HG02885 (cell line): ENCODE measurements around the gene AGBL4.
"Not testable (repeated sequence)": the region's sequence is repeated elsewhere in the genome, so short reads cannot be mapped to it uniquely, and the experiment has no call there.

ENCODE experiments used
- ATAC-seq: cut with Tn5 transposase; IDR thresholded peaks from one replicate; pipeline ENCODE4 v1.9.1; 2021; ENCODE audit warnings: mild to moderate bottlenecking; ENCODE audit not compliant: unreplicated experiment, poor library complexity

Gene AGBL4

DNA sequence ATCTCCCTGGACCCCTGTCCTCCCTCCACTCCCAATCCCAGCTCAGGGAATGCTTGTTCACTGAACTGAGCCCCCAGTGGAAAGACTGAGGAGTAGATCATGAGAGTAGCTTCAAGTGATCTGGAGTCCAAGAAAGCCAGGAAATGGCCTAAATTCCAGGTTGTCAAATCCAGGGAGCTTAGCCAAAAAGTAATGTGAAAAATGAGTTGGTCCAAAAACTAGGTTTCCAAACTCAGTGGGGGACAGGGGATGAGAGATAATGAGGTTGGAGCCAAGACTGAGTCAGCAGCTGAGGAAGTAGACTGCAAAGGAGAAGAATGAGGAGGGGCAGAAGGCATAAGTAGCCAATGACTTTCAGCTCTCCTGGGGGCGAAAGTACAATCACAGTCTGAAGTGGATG is 963.0 kb downstream of the AGBL4 start:
- ATAC-seq: no peak

DNA sequence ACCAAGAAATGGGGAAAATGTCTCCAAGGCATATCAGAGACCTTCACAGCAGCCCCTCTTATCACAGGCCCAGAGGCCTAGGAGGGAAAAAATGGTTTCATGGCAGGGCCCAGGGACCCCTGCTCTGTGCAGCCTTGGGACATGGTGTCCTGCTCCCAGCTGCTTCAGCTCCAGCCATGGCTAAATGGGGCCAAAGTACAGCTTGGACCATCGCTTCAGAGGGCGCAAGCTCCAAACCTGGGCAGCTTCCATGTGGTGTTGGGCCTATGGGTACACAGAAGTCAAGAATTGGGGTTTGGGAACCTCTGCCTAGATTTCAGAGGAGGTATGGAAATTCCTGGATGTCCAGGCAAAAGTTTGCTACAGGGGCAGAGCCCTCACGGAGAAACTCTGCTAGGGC is 964.7 kb downstream of the AGBL4 start:
- no peak for ATAC-seq

DNA sequence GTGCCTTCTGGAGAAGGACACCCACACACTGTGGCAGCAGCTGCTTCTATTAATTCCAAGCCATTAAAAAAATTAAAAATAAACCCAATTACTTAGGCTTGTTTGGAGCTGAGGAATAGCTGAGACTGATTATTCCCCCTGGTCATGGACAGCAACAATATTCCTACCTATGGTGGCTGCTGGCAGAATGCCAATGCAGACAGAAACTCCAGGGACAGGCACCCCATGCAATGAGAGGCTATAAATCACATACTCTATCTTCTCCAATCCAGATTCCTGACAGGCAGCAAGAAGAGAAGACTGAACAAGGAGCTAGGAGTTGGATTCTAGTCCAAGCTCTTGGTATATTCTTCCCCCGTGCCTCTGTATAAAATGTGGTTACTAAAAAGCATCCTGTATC is 971.7 kb downstream of the AGBL4 start:
- ATAC-seq: no peak

DNA sequence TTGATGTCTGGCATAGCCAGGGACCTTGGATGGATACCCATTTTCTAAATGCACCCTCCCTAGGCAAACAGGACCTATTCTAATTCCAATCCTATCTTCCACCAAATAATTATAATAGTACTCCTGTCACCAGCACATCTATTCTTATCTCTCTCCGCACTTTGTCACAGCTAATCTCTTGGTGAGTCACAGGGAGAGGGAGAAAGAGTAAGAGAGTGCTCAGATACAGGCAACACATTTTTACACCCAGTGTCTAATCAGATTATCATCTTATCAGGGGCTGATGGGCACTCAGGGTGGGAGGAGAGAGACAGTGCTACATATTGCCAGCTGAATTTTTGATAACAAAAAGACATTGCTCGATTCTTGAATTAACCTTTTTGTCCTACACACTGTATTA is 972.1 kb downstream of the AGBL4 start:
- no peak for ATAC-seq

DNA sequence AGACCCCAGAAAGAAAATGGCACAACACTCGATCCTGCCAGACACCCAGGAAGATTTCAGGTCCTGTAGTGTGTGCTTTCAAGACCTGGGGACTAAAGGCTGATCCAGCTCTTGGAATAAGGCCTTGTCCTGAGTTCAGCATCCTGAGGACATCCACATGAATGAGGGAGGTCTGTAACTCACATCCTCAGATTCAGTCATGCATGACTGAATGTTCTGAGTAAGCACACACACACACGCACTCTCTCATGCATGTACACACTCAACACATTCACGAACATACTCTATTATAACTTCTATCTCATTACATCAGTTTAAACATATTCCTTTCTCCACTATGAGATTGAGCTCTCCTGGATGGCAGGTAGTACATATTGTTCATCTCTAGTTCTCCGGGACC is 973.7 kb downstream of the AGBL4 start:
- ATAC-seq: no peak

DNA sequence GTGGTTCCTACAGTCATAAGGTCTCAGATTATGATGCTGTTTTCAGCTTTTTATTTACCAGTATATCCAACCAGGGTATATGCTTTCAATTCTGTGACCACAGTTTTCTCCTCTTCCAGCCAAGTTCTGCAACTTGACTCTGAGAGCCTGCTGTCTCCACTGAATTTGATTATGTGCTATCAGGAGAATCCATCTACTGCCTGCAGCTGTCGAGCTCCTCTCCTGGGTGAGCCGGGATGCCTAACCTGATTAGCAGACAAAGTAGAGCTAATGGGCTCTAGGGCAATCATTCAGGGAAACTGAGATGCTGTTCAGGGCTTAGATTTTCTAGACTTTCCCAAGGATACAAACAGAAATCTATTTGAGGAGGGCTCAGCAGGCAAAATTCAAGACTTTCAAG is 975.6 kb downstream of the AGBL4 start:
- ATAC-seq: no peak

DNA sequence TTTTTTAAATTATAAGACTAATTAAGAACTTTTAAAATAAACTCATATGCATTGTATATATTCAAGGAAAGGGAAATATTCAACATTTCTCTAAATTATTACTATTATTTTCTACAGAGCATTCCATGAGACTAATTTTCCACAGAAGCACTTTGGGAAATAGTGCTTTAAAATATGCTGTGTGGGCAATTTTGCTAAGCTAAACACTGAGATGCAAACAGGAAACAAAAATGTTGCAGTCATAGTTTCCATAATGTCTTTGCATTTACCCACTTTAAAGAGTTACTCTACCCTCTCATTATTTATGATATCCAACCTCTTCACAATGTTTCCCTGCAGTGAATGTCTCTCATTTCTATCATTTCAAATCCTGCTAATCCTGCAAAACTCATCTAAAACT is 977.4 kb downstream of the AGBL4 start:
- ATAC-seq: no peak

DNA sequence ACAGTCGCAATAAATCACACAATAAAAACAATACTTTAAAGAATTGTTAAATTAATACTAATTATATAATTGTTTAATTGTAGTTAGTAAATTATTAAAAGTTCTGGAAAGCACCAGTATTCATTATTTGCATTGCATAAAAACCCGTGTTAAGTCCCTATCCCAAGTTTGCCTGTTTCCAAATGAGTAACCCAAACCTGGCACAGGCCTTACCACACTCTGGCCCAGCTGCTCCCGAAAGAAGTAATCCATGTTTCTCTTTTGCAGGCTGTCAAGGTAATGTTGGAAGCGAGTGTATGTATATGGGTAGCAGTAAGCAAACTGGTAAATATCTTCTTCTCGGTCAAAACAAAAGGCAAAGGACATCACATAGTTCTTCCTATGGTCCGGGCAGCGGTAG is 978.4 kb downstream of the AGBL4 start:
- ATAC-seq: no peak

DNA sequence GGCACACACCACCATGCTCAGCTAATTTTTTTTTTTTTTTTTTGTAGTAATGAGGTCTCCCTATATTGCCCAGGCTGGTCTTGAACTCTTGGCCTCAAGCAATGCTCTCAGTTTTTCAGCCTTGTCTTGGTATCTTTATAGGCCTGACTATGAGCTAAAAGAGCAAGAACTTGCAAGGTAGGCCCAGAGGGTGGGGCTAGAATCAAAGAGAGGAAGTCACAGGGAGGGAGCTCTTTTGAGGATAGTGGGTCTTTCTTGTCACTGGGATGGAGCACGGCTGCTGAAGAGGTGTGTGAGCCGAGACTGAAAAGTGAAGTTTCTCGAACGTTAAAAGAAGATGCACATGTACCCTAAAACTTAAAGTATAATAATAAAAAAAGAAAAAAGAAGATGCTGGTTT is 987.1 kb downstream of the AGBL4 start:
- no peak for ATAC-seq

DNA sequence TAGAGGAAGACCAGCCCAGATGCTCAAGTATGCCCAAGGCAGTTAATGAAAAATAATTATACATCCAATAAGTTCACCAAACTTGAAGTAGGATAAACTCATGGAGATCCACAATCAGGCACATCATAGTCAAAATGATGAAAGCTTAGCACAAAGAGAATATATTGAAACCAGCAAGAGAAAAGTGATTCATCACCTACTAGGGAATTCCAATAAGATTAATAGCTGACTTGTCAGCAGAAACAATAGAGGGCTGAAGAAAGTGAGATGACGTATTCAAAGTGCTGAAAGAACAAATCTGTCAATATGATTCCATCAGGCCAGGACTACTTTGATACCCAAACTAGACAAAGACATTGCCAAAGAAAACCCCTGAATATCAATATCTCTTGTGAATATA is 995.4 kb downstream of the AGBL4 start:
- ATAC-seq: no peak

DNA sequence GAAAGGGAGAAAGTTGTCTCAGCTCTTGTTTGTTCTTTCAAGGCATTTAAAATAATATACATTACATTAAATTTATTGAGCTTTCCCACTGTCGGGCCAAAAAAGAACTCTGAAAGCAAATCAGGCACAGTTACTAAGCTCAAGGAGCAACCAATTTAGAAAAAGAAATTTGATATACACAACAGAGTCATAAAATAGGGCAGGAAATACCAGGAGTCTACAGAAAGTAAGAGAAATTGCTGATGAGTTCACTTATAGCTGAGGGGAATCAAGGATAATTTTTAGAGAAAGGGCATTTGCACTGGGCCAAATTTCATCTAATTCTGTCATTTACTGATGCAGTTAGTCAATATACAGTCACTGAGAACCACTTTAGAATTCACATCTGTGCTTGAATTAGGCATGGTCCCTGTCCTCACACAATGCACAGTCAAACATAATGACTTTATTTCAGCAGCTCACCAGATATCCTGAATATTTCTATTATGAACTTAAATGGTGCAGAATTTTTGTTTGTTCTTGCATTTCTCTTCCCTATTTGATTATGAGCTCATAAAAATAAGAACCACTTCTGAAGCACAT is 997.4 kb downstream of the AGBL4 start:
- ATAC-seq: no peak

DNA sequence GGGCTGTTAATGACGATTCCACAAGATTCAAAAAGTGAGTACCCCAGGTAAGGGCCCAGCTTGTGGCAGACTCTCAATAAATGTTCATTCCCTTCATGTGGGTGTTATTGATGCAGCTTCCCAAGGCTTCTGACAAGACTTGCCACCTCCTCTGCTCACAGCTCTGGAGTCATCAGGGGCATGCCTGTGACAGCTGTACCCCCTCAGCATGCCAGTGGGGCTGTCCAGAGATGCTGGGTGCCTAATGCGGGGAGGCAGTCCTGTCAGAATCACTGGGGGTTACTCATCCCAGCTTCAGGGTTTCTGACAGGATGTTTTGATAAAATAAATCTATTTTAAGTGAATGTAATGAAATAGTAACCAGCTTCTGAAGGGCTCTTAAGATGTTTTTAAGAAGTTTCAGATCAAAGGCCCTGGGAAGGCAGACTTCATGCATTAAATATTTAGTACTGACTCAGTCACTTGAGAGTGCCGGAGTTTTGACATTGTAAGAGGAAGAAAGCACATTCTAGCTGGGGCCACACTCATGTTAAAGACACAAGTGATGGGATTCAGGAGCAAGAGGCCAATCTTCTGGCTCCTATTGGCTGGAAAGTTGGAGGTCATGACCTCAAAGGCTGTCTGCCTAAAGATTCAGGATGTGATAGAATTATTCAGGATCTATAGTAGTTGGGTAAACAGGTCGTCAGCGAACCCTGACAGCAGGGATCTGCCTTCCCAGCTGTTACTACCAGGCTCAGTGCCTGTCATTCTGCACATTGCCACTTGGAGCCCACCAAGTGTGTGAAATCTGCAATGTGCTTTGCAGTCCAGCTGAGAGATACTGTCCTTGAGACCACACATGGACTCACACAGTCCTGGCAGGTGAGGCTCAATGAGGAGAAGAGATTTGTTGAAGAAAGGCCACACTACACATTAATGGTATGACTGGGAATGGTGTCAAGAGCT is 1007.5 kb downstream of the AGBL4 start:
- no peak for ATAC-seq

DNA sequence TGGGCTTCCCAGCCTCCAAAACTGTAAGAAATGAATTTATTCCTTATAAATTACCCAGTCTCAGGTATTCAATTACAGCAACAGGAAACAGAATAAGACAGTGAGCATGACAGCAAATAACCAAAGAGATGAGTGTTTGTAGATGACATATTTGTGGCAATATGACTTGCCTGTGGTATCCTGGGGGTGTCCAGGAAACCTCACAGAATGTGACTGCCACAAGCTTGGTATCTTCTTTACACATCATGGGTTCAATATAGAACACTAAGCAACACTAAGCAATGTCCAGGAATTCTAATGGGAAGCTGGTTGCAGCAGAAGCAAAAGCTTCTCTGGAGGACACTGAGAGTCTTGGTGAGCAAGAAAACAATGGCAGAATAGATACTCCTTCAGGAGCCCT is 1010.7 kb downstream of the AGBL4 start:
- ATAC-seq: no peak

DNA sequence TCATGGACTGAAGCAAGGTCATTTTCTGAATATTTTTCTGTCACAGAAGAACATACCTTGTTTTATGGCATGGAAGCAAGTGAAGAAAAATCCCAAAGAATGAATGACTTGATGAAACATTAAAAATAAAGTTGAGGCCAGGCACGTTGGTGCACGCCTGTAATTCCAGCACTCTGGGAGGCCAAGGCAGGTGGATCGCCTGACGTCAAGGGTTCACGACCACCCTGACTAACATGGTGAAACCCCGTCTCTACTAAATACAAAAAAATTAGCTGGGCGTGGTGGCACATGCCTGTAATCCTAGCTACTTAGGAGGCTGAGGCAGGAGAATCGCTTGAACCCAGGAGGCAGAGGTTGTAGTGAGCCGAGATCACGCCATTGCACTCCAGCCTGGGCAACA is 1020.8 kb downstream of the AGBL4 start:
- not testable (repeated sequence) for ATAC-seq

DNA sequence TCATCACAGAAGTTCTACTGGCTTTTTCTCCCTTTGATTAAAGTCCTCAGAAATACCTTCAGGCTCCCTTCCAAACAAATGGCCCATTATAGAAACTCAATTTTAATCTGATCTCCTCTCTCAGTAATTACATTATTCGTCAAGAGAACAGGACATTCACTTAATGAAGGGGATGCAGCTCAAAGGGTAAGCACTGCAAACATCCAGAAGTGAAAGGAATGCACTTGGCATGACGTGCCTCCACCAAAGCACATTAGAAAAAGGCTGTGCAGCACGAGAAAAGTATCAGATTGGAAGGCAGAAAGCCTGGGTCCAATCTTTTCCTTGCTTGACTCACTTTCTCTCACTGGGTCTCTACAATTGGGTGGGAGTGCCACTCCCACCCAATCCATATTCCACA is 1024.4 kb downstream of the AGBL4 start:
- ATAC-seq: no peak

DNA sequence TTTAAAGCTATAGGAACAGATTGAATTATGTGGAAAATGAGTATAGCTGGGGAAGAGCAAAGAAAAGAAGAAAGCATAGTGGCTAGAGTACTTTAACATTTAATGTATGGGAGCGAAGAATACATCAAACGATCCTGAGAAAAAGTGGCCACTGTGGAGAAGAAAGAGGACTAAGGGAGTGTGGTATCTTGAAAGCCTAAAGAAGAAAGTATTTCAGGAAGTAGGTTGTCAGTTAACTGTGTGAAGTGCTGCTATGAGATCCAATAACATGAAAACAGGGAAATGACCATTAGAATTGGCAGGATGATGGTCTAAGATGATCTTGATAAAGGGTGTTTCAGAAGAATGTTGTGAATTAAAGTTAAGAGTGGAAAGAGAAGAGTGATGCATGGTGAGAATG is 1027.4 kb downstream of the AGBL4 start:
- ATAC-seq: no peak

DNA sequence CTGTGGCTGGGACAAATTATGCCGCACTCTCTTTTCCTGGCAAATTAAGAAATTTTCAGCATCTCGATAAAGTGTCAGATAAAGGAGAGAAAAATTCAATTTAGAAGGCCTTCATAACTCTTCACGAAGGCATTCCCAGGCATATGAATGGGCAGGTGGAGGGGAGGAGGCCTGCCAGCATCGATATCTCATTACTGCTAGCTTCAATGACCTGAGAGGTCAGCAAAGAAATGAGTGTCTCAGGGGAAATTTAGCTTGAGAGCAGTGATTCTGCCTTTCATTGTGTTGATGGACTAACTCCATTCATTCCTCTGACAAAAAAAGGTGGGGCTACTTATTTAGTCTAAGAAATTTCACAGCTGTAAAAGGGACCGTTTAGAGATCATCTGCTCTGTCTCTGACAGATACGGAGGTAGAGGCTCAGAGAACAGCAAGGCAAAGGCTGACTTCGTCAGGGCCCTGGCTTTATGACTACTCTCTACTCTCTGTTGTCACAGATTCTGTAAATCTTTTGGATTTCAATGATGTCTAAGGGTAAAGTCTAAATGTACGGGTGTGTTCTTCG is 1035.0 kb downstream of the AGBL4 start:
- ATAC-seq: no peak

DNA sequence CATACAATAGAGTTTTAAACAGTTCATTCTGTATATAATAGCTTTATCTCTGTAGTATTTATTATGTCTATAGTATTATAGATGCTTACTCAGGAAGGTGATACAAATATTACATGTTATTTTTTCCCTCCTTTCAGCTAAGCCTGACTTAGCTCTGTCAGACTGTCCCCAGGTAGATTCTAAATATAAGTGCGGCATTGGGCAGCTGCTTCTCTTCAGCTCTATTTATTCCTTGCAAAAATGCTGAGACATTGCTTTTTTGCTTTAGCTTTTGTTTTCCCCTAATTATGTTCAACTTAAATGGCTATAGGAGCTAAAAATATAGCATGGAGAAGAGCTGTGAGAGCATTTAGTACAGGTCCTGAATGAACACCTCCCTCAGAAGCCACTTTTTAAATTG is 1043.8 kb downstream of the AGBL4 start:
- ATAC-seq: no peak

DNA sequence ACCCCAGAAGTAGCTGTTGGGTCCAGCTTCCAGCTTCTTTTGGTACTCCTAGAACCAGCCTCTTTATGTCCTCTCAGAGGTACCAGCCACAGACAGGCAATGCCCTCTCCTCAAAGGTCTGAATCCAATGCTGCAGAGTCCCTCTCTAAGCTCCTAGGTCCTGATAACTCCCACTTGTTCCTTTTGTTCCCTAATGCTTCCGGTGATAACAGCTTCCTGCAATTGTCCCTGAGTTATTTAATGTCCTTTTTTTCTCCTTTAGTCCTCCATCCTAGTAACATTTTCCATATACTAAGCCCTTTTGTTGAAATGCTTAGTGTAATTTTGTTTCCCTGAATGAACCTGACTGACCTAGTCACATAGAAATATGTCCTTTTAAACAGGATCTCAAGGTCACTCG is 1045.3 kb downstream of the AGBL4 start:
- ATAC-seq: no peak

DNA sequence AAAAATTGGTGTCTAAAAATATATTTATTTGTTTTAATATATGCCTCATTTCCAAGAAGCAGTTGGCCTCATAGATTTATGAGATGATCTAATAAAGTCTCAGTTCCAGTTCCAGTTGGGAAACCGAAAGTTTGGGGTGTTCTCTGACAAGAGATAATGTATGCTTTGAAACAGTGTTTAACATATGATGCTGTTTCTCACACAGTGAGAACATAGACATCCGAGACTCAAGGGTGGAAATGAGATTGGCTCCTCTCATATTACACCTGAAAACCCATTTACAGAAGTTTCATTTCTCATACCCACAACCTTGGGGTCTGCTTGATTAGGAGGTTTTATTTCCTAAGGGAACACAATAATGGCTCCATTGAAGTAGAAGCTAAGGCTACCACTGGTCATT is 1046.5 kb downstream of the AGBL4 start:
- no peak for ATAC-seq

DNA sequence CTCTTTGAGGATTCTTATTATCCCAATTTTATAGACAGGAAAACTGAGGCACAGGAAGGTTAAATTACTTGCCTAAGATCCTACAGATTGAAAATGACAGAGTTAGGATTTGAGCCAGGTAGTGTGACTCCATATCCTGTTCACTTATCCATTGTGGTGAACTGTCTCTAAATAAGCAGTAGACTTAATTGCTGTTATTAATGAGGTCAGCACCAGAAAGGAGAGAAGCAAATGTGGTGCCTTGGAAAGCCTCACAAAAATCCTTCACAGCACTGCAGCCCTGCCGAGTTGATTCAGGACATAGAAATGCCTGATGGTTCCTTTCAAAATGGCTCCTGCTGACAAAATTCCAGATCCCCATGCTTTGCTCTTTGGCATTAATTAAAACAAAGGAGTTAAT is 1053.8 kb downstream of the AGBL4 start:
- no peak for ATAC-seq

DNA sequence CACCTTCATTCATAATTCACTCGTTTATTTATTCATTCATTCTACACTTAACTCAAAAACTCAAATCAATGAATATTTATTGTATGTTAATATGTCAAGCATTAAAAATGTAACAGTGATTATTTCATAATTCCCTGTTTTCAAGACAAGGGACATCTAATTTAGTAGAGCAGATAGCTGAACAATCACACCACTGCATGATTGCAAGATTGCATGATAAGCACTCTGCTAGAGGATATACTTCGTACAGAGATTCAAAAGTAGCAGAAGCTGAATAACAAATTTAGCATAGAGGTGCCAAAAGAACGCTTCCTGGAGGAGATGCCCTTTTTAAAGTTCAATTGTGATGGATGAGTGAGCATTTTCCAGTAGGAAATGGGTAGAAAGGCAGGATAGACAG is 1056.4 kb downstream of the AGBL4 start:
- ATAC-seq: no peak
